Measurements from ENCODE around the gene NLK. TPM values are rescaled to one million over a fixed set of nuclear protein-coding genes. Genes with fewer than 3 reads are reported as not detected.
A peak's percentile ranks its signal among the peaks of the same experiment; 100 is the strongest.
"Not testable (repeated sequence)": the region's sequence is repeated elsewhere in the genome, so short reads cannot be mapped to it uniquely, and the experiment has no call there.

Gene NLK
- total RNA-seq, 3 donors from 2014 or later: 9.8 to 11.2 (median 10.9) TPM

DNA sequence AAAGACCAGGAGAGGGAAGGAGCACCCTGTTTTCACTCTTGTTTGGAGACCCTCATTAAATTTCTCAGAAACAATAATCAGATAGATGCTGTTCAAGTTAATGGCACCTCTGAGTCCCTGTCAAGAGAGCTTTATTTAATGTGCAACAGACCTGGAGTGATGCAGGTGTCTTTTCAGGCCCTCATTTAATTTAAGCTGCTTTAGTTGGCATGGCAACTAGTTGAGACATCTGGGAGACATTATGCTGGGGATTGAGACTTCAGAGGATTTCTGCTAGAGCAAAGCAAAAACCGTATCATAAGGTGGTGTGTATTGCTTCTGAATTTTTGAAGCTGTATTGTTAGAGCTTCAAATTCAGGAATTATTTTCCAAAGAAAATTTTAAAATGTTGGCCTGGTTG lies 108.5 kb downstream of the NLK start:
- H3K36me3 Mint-ChIP-seq (ENCODE audit: insufficient read depth): peaks cover 14% of the 10 kb centered on the region
- H3K9me3 Mint-ChIP-seq: no peaks in the 10 kb centered on the region
- DNase-seq: no peak
- no peaks in the 10 kb centered on the region for H3K27me3 Mint-ChIP-seq (ENCODE audit: low read depth)
- ATAC-seq: no peak
- H3K4me1 Mint-ChIP-seq (ENCODE audit: low read depth): no peaks in the 10 kb centered on the region
- H3K4me3 Mint-ChIP-seq: no peak overlapping the region

DNA sequence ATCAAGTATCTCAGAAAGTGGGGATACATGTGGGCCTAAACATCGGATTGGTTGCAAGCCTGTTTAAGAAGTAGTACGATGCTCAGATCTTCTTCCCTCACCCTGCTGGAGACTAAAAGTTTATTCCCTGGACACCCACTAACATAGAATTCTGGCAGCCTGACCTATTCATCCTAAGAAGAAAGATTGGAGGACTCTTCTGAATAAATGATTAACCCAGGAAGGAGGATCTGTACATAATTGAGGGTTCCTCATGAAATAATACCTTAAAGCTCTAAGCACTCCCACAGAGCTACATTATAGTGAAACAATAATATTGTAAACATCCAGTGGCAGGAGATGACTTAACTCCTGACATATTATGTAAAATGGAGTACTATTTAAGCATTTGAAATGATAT lies 111.7 kb downstream of the NLK start:
- Mint-ChIP-seq H3K27me3 (ENCODE audit: low read depth) (no peaks in the 10 kb centered on the region), H3K9me3 (no peaks in the 10 kb centered on the region), H3K4me3 (no peak overlapping the region), H3K4me1 (ENCODE audit: low read depth) (no peaks in the 10 kb centered on the region), H3K36me3 (ENCODE audit: insufficient read depth) (peaks cover 14% of the 10 kb centered on the region)
- ATAC-seq (no peak), DNase-seq (no peak)

DNA sequence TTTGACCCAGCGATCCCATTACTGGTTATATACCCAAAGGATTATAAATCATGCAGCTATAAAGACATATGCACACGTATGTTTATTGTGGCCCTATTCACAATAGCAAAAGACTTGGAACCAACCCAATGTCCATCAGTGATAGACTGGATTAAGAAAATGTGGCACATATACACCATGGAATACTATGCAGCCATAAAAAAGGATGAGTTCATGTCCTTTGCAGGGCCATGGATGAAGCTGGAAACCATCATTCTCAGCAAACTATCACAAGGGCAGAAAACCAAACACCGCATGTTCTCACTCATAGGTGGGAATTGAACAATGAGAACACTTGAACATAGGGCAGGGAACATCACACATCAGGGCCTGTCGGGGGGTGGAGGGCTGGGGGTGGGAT lies 112.9 kb downstream of the NLK start:
- not testable (repeated sequence) for H3K4me3 Mint-ChIP-seq; H3K27me3 Mint-ChIP-seq (ENCODE audit: low read depth); DNase-seq; ATAC-seq; H3K4me1 Mint-ChIP-seq (ENCODE audit: low read depth); H3K9me3 Mint-ChIP-seq
- peaks cover 12% of the 10 kb centered on the region for H3K36me3 Mint-ChIP-seq (ENCODE audit: insufficient read depth)

DNA sequence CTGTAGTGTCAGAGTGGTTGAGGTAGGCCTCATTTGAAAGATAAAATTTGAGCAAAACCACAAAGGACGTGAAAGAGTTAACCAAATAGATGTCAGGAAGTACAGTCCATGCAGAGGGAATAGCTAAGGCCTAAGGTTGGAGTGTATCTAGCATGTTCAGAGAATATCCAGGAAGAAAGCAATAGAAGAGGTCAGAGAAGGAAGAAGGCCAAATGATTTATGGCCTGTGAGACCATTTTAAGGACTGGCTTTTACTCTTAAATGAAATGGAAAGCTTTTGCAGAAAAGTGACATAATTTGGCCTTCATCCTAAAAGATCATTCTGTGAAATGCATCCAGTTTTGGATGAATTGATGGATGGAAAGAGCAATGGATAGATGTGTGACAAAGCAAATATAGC lies 116.5 kb downstream of the NLK start:
- no peak for ATAC-seq
- Mint-ChIP-seq H3K4me1 (ENCODE audit: low read depth) (no peaks in the 10 kb centered on the region), H3K27me3 (ENCODE audit: low read depth) (no peaks in the 10 kb centered on the region), H3K36me3 (ENCODE audit: insufficient read depth) (peaks cover 6% of the 10 kb centered on the region), H3K9me3 (no peaks in the 10 kb centered on the region), H3K4me3 (no peak overlapping the region)
- no peak for DNase-seq

DNA sequence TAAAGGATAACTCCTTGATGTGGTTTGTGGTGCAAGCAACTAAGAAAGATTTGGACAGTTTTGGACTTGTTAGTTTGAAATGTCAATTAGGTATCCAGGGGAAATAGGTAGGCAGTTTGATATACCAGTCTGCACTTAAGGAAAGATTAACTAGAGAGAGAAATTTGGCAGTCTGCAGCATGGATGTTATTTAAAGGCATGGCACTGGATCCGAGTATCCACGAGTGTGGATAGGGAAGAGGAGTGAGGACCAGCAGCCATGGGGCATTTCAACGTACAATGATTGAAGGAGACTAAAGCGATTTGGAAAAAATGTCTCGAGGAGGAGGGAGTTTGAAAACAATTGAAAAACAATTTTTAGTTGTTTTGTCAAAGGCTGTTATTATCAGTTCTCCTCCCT lies 117.4 kb downstream of the NLK start:
- ATAC-seq (no peak), DNase-seq (no peak)
- no peaks in the 10 kb centered on the region for H3K4me1 Mint-ChIP-seq (ENCODE audit: low read depth)
- H3K9me3 Mint-ChIP-seq: no peaks in the 10 kb centered on the region
- H3K36me3 Mint-ChIP-seq (ENCODE audit: insufficient read depth): peaks cover 3% of the 10 kb centered on the region
- H3K4me3 Mint-ChIP-seq: no peak overlapping the region
- H3K27me3 Mint-ChIP-seq (ENCODE audit: low read depth): no peaks in the 10 kb centered on the region

DNA sequence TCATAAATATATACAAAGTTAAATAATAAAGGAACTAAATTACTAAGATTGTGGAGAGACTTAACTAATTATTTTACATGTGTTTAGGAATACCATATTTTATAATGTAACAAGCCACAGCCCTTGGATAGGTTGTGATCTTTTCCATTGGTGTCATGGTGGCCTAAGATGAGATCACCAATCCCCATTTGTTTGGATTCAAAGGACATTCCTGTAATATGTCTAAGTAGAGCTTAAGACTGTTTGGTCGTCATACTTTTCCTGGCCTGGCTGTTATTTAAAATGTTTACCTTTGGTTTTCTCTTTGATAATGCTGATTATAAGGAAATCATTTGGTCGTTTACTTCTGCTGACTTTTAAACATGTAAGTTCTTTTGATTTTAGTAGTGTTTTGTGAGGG lies 118.1 kb downstream of the NLK start:
- no peaks in the 10 kb centered on the region for H3K4me1 Mint-ChIP-seq (ENCODE audit: low read depth)

DNA sequence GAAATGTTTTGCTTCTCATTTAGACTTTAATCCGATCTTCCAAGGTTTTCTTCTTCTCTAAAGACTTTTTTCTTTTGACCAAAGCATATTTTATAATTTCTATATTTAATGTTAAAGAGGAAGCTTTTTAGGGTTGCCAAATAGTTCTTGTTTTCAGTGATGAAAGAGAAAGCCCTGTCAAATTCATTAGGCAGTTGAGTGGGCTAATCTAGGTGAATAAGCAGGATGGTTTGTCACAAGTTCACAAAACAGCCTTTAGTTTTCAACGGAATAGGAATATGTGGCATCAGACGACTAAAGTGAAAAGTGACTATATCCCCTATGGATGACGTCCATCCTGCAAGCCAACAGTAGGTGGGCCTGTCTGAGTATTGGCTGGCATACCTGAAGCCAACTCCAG lies 118.8 kb downstream of the NLK start:
- Mint-ChIP-seq H3K36me3 (ENCODE audit: insufficient read depth) (peaks cover 3% of the 10 kb centered on the region), H3K9me3 (no peaks in the 10 kb centered on the region), H3K27me3 (ENCODE audit: low read depth) (no peaks in the 10 kb centered on the region), H3K4me3 (no peak overlapping the region), H3K4me1 (ENCODE audit: low read depth) (no peaks in the 10 kb centered on the region)
- ATAC-seq (no peak), DNase-seq (no peak)

More for the DNA sequence above, 118.1 kb downstream of the NLK start:
- Mint-ChIP-seq H3K4me3 (no peak overlapping the region), H3K9me3 (no peaks in the 10 kb centered on the region), H3K36me3 (ENCODE audit: insufficient read depth) (peaks cover 3% of the 10 kb centered on the region), H3K27me3 (ENCODE audit: low read depth) (no peaks in the 10 kb centered on the region)
- no peak for DNase-seq
- ATAC-seq: no peak

DNA sequence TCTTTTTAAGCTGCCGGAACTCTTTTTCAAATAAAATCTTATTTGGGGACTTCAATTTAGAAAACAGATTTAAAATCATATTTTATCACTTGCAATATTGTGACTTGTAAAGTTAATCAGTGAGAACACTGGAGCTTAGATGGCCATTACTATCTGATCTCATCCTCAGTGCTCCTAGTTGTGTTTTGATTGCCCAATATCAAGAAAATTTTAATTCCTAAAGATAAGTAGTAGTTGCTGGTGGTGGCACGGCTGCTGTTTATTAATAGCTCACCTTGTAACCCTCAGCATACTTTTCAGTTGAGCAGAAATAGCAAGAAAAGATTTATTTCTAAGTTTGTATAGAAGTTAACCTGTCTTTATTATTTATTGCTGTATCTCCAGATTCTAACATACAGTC lies 124.0 kb downstream of the NLK start:
- no peaks in the 10 kb centered on the region for H3K4me1 Mint-ChIP-seq (ENCODE audit: low read depth)
- peaks cover 15% of the 10 kb centered on the region for H3K36me3 Mint-ChIP-seq (ENCODE audit: insufficient read depth)
- ATAC-seq (no peak), DNase-seq (no peak)
- no peaks in the 10 kb centered on the region for H3K9me3 Mint-ChIP-seq
- H3K27me3 Mint-ChIP-seq (ENCODE audit: low read depth): no peaks in the 10 kb centered on the region
- H3K4me3 Mint-ChIP-seq: no peak overlapping the region

DNA sequence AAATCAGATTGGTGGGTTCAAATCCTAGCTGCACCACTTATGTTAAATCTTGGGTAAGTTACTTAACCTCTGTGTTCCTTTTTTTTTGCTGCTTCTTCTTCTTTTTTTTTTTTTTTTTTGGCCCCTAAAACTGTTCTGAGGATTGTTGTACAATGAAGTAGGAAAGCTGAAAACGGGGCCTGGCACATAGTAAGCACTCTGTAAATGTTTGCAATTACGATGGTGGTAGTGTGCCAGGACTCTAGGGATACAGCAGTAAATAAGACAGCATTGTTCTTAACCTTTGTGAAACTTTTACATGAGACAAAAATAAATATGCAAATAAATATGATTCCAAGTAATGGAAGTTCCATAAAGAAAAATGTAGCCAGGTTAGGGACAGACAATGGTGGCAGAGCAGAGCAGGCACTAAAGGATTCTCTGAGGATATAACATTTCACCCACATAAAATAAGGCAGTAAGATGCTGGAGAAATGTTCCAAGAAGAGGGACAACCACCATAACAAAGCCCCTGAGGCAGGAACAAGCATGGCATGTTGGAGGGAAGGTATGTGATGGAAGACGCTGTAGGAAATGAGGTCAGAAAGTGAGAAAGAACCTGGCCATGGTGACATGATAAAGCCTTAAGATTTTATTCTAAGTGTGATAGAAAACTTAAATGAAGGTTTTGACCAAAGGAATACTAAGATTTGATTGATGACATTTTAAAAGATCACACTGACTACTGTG lies 127.3 kb downstream of the NLK start:
- H3K4me1 Mint-ChIP-seq (ENCODE audit: low read depth): peaks cover 12% of the 10 kb centered on the region
- no peak overlapping the region for H3K4me3 Mint-ChIP-seq
- no peaks in the 10 kb centered on the region for H3K27me3 Mint-ChIP-seq (ENCODE audit: low read depth)
- H3K9me3 Mint-ChIP-seq: no peaks in the 10 kb centered on the region
- peaks cover 23% of the 10 kb centered on the region for H3K36me3 Mint-ChIP-seq (ENCODE audit: insufficient read depth)
- ATAC-seq (no peak), DNase-seq (no peak)

DNA sequence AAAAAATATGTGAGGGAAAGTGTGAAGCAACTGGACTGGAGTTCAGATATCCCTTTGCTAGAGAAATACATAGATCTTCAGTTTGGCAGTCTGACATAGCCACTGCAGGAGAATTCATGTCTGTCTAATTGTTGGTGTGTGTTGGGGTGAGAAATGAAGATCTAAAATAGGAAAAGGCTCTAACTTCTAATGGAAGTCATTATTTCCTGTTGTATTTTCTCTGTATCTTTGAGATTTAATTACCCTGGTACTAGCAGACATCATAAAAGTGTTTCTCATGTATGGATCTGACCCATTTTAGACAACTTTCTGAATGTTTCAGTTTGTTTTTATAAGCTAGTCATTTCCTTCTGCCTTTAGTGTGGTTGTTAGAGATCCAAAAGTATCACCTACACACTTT lies 128.3 kb downstream of the NLK start:
- ATAC-seq: no peak
- Mint-ChIP-seq H3K4me3 (no peak overlapping the region), H3K9me3 (no peaks in the 10 kb centered on the region), H3K27me3 (ENCODE audit: low read depth) (no peaks in the 10 kb centered on the region), H3K36me3 (ENCODE audit: insufficient read depth) (peaks cover 23% of the 10 kb centered on the region), H3K4me1 (ENCODE audit: low read depth) (peaks cover 12% of the 10 kb centered on the region)
- DNase-seq: no peak

DNA sequence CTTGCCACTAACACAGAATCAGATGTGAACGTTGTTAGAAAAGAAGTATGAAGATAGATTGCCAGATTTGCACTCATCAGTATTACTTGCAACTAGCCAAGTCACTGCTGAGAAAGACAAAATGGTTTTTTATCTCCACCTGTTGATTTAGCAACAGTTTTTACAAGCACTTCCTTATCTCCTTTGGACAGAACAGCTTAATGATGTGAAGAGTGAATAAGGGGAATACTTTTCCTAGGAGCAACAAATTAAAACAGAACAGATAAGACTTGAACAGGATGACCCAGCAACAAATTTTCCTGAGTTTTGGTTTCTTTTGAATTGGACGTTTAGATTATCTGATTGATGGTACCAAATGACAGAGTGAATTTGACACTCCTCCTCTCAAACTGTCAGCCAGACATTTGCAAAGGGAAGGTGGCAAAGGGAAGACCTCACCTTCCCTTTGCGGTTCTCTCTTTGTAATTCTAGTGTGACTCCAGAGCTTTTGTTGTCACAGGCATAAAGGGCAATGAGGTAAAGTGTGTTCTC lies 130.6 kb downstream of the NLK start:
- ATAC-seq (no peak), DNase-seq (no peak)
- Mint-ChIP-seq H3K36me3 (ENCODE audit: insufficient read depth) (peaks cover 23% of the 10 kb centered on the region), H3K9me3 (no peaks in the 10 kb centered on the region), H3K27me3 (ENCODE audit: low read depth) (no peaks in the 10 kb centered on the region), H3K4me3 (no peak overlapping the region), H3K4me1 (ENCODE audit: low read depth) (peaks cover 12% of the 10 kb centered on the region)

DNA sequence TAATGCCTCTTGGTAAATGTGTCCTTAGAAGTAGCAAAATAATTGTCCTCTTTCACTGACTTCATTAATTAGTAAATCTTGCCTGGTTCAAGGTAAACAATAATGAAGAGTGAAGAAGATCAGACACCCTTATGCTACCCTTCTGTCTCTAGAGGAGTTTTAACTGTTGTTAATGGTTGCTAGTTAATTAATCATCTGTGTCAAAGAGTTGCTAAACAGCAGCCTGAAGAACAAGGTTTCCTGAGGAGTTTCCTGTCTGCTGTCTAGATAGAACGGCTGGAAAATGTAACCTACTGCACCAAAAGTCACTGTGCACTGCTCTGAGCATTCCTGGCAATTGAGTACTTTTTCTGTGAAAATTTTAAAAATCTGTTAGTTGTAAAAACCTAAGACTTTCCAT lies 131.3 kb downstream of the NLK start:
- DNase-seq: no peak
- Mint-ChIP-seq H3K27me3 (ENCODE audit: low read depth) (no peaks in the 10 kb centered on the region), H3K4me1 (ENCODE audit: low read depth) (peaks cover 12% of the 10 kb centered on the region), H3K4me3 (no peak overlapping the region), H3K36me3 (ENCODE audit: insufficient read depth) (peaks cover 20% of the 10 kb centered on the region), H3K9me3 (no peaks in the 10 kb centered on the region)
- no peak for ATAC-seq

DNA sequence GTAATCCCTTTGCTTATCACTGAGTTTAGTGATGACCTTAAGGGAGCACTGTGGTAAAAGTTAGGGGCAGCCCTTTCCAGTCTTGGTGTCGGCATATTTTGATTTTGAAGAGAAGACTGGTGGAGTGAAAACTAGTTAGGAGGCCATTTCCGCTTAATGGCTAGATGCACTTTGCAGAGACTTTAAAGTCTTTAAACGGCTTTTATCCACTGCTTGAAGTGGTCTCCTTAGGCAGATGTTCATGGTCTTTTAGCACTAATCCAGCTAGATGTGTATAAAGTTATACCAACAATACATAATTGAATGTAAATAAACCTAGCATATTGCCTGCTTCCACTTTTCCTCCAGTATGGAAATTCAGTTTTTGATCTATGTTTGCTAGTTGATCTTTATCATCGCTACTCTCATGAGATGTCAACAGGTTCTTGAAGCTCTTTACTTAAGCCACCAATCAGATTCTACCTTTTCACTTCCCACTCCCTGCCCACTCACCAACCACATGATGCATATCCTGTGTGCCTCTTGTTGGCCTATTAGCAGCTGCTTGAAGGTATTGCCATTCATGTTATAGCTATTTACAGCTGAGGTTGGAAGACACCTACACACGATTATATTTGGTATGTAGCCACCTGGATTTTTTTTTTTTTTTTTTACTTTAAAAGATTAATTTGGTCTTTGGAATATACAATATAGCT lies 132.0 kb downstream of the NLK start:
- no peaks in the 10 kb centered on the region for H3K9me3 Mint-ChIP-seq
- no peak for DNase-seq
- peaks cover 18% of the 10 kb centered on the region for H3K36me3 Mint-ChIP-seq (ENCODE audit: insufficient read depth)
- no peaks in the 10 kb centered on the region for H3K27me3 Mint-ChIP-seq (ENCODE audit: low read depth)
- H3K4me1 Mint-ChIP-seq (ENCODE audit: low read depth): peaks cover 12% of the 10 kb centered on the region
- no peak overlapping the region for H3K4me3 Mint-ChIP-seq
- peak in 1 of 2 donors; percentile 67 for ATAC-seq

DNA sequence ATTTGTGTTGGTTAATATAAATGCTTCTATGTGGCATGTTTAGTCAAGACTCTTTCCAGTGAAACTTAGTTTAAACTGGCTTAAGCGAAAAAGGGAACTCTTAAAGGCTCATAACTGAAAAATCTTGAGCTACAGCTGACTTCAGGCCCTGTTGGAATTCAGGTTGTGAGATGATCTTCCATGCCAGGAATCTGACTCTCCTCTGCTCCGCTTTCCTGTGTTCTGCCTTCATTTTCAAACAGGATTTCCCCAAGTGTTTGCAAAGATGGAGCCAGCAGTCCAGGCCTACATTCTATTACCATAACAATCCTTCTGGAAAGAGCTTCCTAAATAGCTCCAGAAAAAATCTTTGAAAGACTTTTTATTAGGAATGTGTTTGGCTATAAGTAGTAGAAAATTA lies 134.9 kb downstream of the NLK start:
- H3K27me3 Mint-ChIP-seq (ENCODE audit: low read depth): no peaks in the 10 kb centered on the region
- no peak overlapping the region for H3K4me3 Mint-ChIP-seq
- peaks cover 12% of the 10 kb centered on the region for H3K36me3 Mint-ChIP-seq (ENCODE audit: insufficient read depth)
- peaks cover 12% of the 10 kb centered on the region for H3K4me1 Mint-ChIP-seq (ENCODE audit: low read depth)
- no peaks in the 10 kb centered on the region for H3K9me3 Mint-ChIP-seq
- DNase-seq: no peak
- no peak for ATAC-seq

DNA sequence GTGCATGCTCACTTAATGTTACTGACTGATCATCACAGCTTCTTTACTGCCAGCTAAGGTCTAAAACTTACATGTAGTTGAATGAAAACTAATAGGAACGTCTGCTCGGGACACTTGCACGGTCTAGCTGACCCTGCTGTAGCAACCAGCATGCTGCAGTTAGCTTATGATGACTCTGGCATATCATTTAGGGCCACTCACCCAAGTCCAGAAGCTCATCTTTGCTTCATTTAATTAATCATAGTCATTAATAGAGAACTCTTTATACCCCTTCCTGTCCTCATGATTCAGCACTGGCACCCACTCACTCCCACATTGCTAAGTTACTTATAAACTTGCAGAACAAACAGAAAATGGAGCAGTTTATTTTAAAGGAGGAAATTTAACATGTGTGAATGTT lies 136.3 kb downstream of the NLK start:
- no peak overlapping the region for H3K4me3 Mint-ChIP-seq
- peaks cover 3% of the 10 kb centered on the region for H3K36me3 Mint-ChIP-seq (ENCODE audit: insufficient read depth)
- H3K4me1 Mint-ChIP-seq (ENCODE audit: low read depth): peaks cover 7% of the 10 kb centered on the region
- no peaks in the 10 kb centered on the region for H3K9me3 Mint-ChIP-seq
- no peak for ATAC-seq
- no peaks in the 10 kb centered on the region for H3K27me3 Mint-ChIP-seq (ENCODE audit: low read depth)
- DNase-seq: no peak

All from activated T-cell treated with anti-CD3 and anti-CD28 coated beads, Interleukin-2, amount 50 U/mL, for 4 hours (primary cell).